Left lung (tissue), 10 donors: ENCODE measurements around the gene PRXL2B. TPM values are rescaled to one million over a fixed set of nuclear protein-coding genes. Genes with fewer than 3 reads are reported as not detected.

Source experiments
- ATAC-seq: fragments of 200-7000 bp; cut with Tn5 transposase; one replicate; pipeline ENCODE4 v1.9.1; 2020; ENCODE audit warnings: moderate library complexity
- DNase-seq, 4 donors: peaks; one replicate each; pipeline ENCODE4 v3.0.0-alpha.2; 2013 to 2020
- H3K27ac ChIP-seq, 2 donors: fragments of 200-600 bp; sonication (generic) in 1 of 2; one replicate each; pipeline versions ENCODE4 v1.5.0 to v1.8.0; 2020 to 2021
- H3K27me3 ChIP-seq, 2 donors: fragments of 200-600 bp; sonication (generic) in 1 of 2; one replicate each; pipeline versions ENCODE4 v1.5.0 to v1.8.0; 2020 to 2021
- H3K36me3 ChIP-seq, 2 donors: fragments of 200-600 bp; sonication (generic) in 1 of 2; one replicate each; pipeline versions ENCODE4 v1.5.0 to v1.8.0; 2020 to 2021
- H3K4me1 ChIP-seq, 2 donors: fragments of 200-600 bp; one replicate each; pipeline ENCODE4 v1.8.0; 2021
- H3K4me3 ChIP-seq, 2 donors: fragments of 200-600 bp; sonication (generic) in 1 of 2; one replicate each; pipeline versions ENCODE4 v1.5.0 to v1.8.0; 2020 to 2021; ENCODE audit warnings: mild to moderate bottlenecking in 1 of 2
- H3K9me3 ChIP-seq, 2 donors: fragments of 200-600 bp; sonication (generic) in 1 of 2; one replicate each; pipeline versions ENCODE4 v1.5.0 to v1.8.0; 2020 to 2021
- intact Hi-C, 2 donors: fragments of 100-400 bp; cut with DNase I; formaldehyde crosslinking; loops; one replicate each; pipeline versions ENCODE4 v1.11.2 to v1.14.2; 2022
- polyA plus RNA-seq, 6 donors: library from polyadenylated mRNA; unstranded; fragments of 120-200 nt; gene quantifications; one replicate each; pipeline ENCODE4 v1.2.1, GENCODE V29; 2013; ENCODE audit not compliant: insufficient read length in 6 of 6
- total RNA-seq, 2 donors: library from RNA; stranded (reverse); fragmentation: NEBNext Ultra II Directional; extraction: Animal tissue kit (Norgen Biotek cat#: 25700); gene quantifications; one replicate each; pipeline ENCODE4 v1.2.1, GENCODE V29; 2021
- TF ChIP-seq, protein P1 (sequence below), 2 donors: fragments of 200-600 bp; sonication (generic) in 1 of 2; IDR thresholded peaks; one replicate each; pipeline versions ENCODE4 v1.5.0 to v1.8.0; 2021; ENCODE audit warnings: antibody characterized with exemption in 2 of 2
- donor health status: DM: no; HTN: yes; CAD: no.
- donor health status: DM: no; HTN: no; CAD: no.

The PRXL2B gene
- total and polyA plus RNA-seq, 8 donors = 33.2 to 62.5 (median 45.4) TPM

DNA sequence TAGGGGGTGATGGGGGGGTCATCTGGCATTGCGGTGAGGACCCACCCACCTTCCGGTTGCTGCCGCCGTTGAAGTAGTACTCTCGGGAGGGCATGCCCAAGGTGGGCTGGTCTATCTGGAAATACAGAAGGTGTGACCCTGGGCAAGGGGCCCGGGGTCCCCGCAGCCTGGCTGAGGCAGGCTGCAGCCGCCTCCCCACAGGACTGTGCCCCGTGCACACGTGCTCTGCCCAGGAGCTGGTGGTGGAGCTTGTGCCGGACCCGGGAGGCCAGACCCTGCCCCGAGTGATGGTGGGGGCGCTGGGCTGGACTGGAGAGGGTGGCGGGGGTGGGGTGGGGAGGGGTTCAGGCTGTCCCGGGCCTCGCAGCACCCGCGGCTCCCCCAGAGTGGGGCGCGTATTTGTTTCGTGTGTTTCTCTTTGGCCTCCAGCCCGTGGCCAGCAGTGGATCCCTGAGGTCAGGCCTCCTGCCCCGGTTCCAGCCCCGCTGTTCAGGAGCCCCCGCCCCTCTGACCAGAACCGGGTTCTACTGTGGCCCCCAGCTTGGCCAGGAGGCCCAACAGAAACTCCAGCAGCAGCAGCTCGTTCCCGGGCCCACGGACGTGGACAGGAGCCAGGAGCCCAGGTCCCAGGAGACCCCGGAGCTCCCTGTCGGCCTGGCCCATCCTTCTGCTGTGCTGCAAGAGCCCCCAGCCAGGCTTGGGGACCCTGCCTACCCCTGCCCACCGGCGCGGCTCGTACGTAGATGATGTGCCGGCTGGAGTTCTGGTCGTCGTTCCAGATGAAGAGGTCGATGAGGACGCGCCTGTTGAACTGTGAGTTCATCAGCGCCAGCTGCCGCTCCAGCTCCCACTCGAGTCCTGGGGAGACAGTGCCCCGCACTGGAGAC is 19.2 kb downstream of the PRXL2B start:
- Histone ChIP-seq H3K36me3 (no peaks in the 10 kb centered on the region), H3K4me1 (no peaks in the 10 kb centered on the region), H3K27me3 (peaks cover 0 to 15% of the 10 kb centered on the region in 2 donors), H3K9me3 (no peaks in the 10 kb centered on the region), H3K4me3 (no peak overlapping the region), H3K27ac (no peak overlapping the region)
- intact Hi-C loops = no loop called here
- peak in 1 of 4 donors; percentile 71 for DNase-seq
- TF ChIP-seq, protein P1, sequence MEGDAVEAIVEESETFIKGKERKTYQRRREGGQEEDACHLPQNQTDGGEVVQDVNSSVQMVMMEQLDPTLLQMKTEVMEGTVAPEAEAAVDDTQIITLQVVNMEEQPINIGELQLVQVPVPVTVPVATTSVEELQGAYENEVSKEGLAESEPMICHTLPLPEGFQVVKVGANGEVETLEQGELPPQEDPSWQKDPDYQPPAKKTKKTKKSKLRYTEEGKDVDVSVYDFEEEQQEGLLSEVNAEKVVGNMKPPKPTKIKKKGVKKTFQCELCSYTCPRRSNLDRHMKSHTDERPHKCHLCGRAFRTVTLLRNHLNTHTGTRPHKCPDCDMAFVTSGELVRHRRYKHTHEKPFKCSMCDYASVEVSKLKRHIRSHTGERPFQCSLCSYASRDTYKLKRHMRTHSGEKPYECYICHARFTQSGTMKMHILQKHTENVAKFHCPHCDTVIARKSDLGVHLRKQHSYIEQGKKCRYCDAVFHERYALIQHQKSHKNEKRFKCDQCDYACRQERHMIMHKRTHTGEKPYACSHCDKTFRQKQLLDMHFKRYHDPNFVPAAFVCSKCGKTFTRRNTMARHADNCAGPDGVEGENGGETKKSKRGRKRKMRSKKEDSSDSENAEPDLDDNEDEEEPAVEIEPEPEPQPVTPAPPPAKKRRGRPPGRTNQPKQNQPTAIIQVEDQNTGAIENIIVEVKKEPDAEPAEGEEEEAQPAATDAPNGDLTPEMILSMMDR (IDR thresholded peaks at IDR 0.05) = no peak
- no peak for ATAC-seq

- H3K4me1 ChIP-seq = peaks cover 0 to 5% of the 10 kb centered on the region in 2 donors
- H3K9me3 ChIP-seq = no peaks in the 10 kb centered on the region
- intact Hi-C loops = no loop called here
- H3K27ac ChIP-seq = no peak overlapping the region
- TF ChIP-seq, protein P1 (IDR thresholded peaks at IDR 0.05) = no peak
- H3K27me3 ChIP-seq = peaks cover 0 to 22% of the 10 kb centered on the region in 2 donors
- no peaks in the 10 kb centered on the region for H3K36me3 ChIP-seq
- no peak overlapping the region for H3K4me3 ChIP-seq
- ATAC-seq (no peak), DNase-seq (peak in 1 of 4 donors; percentile 44)
Measured at GRCh38 chr1:2606396-2606880, 19.9 kb downstream of the PRXL2B start.

- ATAC-seq = no peak
- TF ChIP-seq, protein P1 (IDR thresholded peaks at IDR 0.05) = no peak
- intact Hi-C loops = no loop called here
- peak in 3 of 4 donors; percentile 14 to 72 (median 71) for DNase-seq
- peaks cover 0 to 22% of the 10 kb centered on the region in 2 donors for H3K27me3 ChIP-seq
- no peak overlapping the region for H3K27ac ChIP-seq
- H3K9me3 ChIP-seq = no peaks in the 10 kb centered on the region
- H3K4me1 ChIP-seq = peaks cover 0 to 5% of the 10 kb centered on the region in 2 donors
- no peaks in the 10 kb centered on the region for H3K36me3 ChIP-seq
- no peak overlapping the region for H3K4me3 ChIP-seq
Measured at GRCh38 chr1:2606881-2607621, 20.5 kb downstream of the PRXL2B start.

DNA sequence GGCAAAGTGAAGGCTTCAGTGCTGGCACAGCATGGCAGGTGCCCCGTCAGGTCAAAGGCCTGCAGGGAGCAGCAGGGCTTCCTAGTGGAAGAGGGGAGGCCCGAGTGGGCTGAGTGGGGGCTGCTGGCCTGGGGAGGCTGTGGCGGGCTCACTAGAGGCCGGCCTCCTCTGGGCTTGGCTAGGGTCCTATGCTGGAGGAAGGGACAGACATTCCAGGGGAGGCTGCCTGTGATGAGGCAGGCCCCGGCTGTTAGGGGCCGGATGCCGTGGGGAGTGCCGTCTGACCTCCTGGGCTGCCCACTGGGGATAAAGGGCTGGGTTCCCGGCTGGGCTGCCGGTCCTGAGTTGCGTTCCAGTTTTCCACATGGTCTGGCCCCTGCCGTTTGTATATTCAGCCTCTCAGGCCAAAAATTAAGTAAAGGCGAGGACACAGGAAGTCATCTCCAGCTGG is 21.1 kb downstream of the PRXL2B start:
- DNase-seq (peak in 3 of 4 donors; percentile 38 to 81 (median 50)), ATAC-seq (no peak)
- Histone ChIP-seq H3K27me3 (peaks cover 0 to 18% of the 10 kb centered on the region in 2 donors), H3K9me3 (no peaks in the 10 kb centered on the region), H3K36me3 (no peaks in the 10 kb centered on the region), H3K27ac (no peak overlapping the region), H3K4me1 (peaks cover 0 to 5% of the 10 kb centered on the region in 2 donors), H3K4me3 (no peak overlapping the region)
- TF ChIP-seq, protein P1 (IDR thresholded peaks at IDR 0.05) = no peak
- intact Hi-C loops = no loop called here
